Measurements from ENCODE around the gene MYO3B. TPM values are rescaled to one million over a fixed set of nuclear protein-coding genes. Genes with fewer than 3 reads are reported as not detected.

MYO3B gene
- total RNA-seq, 1 experiment from 2014 or later: 0.63 TPM

GRCh38 chr2:170368370-170368769 lies 190.4 kb downstream of the MYO3B start:
- 0 out of 7 replicates have a peak, but pooled peaks cover 0 to 4% (median 0%) of the 10 kb centered on the region in 3 experiments for H3K36me3 Mint-ChIP-seq (ENCODE audit: insufficient read depth in 1 of 3, low read depth in 3 of 3)
- no peaks in the 10 kb centered on the region; the same call in 1 of the 2 replicates for H3K27me3 ChIP-seq (ENCODE audit: insufficient read depth, low read length)
- no peak overlapping the region for H4K5ac ChIP-seq (ENCODE audit: insufficient read length, low read depth, low read length)
- H2AFZ ChIP-seq (ENCODE audit: low read length): no peak overlapping the region
- no peak overlapping the region for H3K14ac ChIP-seq (ENCODE audit: insufficient read depth, low read length)
- H3K4me1 ChIP-seq (ENCODE audit: insufficient read depth, low read length): peaks cover 13% of the 10 kb centered on the region; the same call in 1 of the 2 replicates
- no CpG with 5 or more reads among the region's 5 CpGs for WGBS (ENCODE audit: extremely low coverage, insufficient read length, low lambda C conversion rate)
- H3K56ac ChIP-seq (ENCODE audit: insufficient read length, low read depth, low read length): no peak overlapping the region
- H3K18ac ChIP-seq (ENCODE audit: insufficient read length, low read depth, low read length): no peak overlapping the region
- H3K9me3 Mint-ChIP-seq: no peaks in the 10 kb centered on the region; a peak in 1 of 5 replicates
- H3K9me3 ChIP-seq (ENCODE audit: control insufficient read depth, low read depth, low read length): no peaks in the 10 kb centered on the region
- H3T11ph ChIP-seq (ENCODE audit: low read length): no peak overlapping the region
- H3K4me2 ChIP-seq (ENCODE audit: insufficient read depth, insufficient read length, low read length): no peak overlapping the region
- no peak for TF ChIP-seq CTCF (conservative IDR thresholded peaks at IDR 0.05)
- H4K91ac ChIP-seq (ENCODE audit: insufficient read length, low read depth, low read length): no peak overlapping the region
- no peak overlapping the region for H3K23ac ChIP-seq (ENCODE audit: insufficient read length, low read depth, low read length)
- peaks cover 10% of the 10 kb centered on the region for H3K27me3 Mint-ChIP-seq (ENCODE audit: low read depth)
- H3K23me2 ChIP-seq (ENCODE audit: insufficient read length, low read depth, low read length, poor library complexity, severe bottlenecking): no peaks in the 10 kb centered on the region
- no peak overlapping the region for H3K4me3 Mint-ChIP-seq
- no peak overlapping the region for H2BK20ac ChIP-seq (ENCODE audit: low read depth, low read length, poor library complexity, severe bottlenecking)
- H3K79me2 ChIP-seq (ENCODE audit: insufficient read depth, low read length): no peaks in the 10 kb centered on the region
- H2AK5ac ChIP-seq (ENCODE audit: insufficient read length, low read length): no peak overlapping the region
- H3K9ac ChIP-seq (ENCODE audit: extremely low read depth, insufficient read length, low read length): no peak overlapping the region
- no peak overlapping the region for H2BK120ac ChIP-seq (ENCODE audit: low read depth, low read length, poor library complexity, severe bottlenecking)
- no peaks in the 10 kb centered on the region for H3K79me1 ChIP-seq (ENCODE audit: insufficient read depth, low read depth, low read length, poor library complexity, severe bottlenecking)
- no peak overlapping the region for H2BK12ac ChIP-seq (ENCODE audit: insufficient read length, low read depth, low read length)
- no peaks in the 10 kb centered on the region for H4K20me1 ChIP-seq (ENCODE audit: control insufficient read depth, insufficient read depth, insufficient read length)
- no peak overlapping the region for H3K27ac ChIP-seq (ENCODE audit: insufficient read length, low read depth, low read length)
- H3K4ac ChIP-seq (ENCODE audit: low read depth, low read length): no peak overlapping the region
- H2BK5ac ChIP-seq (ENCODE audit: insufficient read length, low read length): no peak overlapping the region
- no peak overlapping the region for H4K8ac ChIP-seq (replicated peaks; ENCODE audit: insufficient read length, low read depth, low read length)
- no peak overlapping the region for H2BK15ac ChIP-seq (ENCODE audit: low read depth, low read length)
- no peak for DNase-seq
- H3K4me1 Mint-ChIP-seq: peaks cover 47 to 66% of the 10 kb centered on the region in 2 experiments
- no peak overlapping the region for H3K27ac Mint-ChIP-seq

Measured in H9 (cell line).